ENCODE results near the gene LOXL4.
"Not testable (repeated sequence)": the region's sequence is repeated elsewhere in the genome, so short reads cannot be mapped to it uniquely, and the experiment has no call there.

The LOXL4 gene

DNA sequence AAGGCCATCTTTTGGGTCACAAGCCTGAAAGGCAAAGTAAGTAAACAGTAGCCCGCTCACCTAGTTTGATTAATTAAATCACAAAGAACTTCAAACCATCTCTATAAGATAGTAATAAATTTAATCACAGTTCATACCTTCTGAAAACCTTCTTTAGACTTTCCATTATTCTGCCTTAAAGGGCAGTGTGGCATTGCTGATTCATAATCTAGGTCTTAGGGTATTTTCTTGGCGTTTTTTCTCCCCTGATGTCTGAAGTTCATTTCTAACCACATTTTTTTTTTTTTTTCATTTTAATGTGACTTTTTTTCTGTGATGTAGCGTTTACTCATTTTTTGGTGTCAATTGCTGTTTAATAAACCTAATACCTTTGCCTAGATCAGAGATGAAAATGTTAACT is 27.5 kb downstream of the LOXL4 start:
- no peak for DNase-seq

DNA sequence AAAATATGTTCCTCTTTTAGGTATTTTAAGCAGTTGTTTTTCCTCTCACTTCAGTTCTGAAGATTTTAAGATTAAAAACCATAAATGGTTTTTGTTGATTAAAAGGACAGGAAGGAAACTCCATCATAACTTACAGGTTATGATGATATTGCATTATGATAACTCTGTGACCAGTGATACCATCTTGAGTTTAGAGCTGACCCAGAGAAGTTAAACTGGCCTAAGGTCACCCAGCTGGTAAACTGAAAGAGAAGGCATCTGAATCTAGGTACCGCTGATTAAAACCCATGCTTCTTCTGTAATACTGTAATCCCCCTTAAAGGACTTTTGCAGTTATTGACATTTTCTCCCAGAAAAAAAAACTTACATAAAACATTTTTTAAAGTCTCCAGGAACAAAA is 29.6 kb downstream of the LOXL4 start:
- DNase-seq = no peak

DNA sequence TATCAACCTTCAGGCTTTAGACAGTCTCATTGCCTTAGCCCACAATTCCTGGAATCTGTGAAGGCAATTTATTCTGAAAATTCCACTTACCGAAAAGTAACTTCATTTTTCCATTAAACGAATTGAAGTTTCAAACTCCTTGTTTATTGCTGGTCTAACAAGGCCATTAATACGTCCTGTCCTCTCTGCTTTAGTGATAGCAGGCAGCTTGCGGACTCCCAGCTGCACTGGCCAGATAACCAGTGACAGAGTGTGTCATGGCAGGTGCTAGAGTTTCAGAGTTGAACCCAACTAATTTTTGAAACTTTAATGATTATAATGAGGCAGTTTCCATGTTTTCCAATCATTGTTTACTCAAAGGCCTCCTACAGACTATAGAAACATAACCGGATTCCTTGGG is 31.1 kb downstream of the LOXL4 start:
- no peak for DNase-seq

DNA sequence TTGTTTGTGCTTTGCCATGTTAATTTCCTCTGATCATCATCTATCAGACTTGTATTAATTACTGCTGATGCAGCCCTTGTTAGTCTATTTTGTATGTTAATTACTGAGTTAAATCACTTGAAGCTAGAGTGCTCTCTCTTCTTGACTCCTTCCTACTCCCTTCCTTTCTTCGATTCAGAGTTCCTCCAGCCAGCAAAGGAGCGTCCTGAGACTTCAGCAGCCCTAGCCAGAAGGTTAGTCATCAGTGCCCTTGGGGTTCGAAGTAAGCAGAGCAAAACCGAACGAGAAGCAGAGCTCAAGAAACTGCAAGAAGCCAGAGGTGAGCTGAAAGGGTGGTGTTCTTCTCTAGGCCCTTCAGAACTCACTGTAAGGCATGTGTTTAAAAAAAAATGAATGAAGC is 32.1 kb downstream of the LOXL4 start:
- no peak for DNase-seq

DNA sequence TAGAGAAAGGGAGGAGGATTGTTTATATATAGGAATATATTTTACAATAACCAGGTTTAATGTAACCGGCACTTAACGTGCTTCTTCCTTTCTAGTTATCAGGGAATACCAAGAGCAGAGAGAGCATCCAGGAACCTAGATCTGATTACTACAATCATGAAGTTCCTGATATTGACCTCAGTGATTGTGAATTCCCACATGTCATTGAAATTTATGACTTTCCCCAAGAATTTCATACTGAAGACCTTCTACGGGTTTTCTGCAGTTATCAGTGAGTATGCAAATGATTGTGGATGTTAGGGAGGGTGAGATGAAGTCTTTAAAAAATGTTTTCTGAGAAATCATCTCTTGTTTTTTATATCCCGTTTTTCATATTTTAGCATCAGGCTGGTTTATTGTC is 36.6 kb downstream of the LOXL4 start:
- no peak for DNase-seq

DNA sequence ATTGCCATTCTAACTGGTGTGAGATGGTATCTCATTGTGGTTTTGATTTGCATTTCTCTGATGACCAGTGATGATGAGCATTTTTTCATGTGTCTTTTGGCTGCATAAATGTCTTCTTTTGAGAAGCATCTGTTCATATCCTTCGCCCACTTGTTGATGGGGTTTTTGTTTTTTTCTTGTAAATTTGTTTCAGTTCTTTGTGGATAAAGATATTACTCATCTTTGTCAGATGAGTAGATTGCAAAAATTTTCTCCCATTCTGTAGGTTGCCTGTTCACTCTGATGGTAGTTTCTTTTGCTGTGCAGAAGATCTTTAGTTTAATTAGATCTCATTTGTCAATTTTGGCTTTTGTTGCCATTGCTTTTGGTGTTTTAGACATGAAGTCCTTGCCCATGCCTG is 39.7 kb downstream of the LOXL4 start:
- peak in 1 of 5 experiments; percentile 53 for DNase-seq

DNA sequence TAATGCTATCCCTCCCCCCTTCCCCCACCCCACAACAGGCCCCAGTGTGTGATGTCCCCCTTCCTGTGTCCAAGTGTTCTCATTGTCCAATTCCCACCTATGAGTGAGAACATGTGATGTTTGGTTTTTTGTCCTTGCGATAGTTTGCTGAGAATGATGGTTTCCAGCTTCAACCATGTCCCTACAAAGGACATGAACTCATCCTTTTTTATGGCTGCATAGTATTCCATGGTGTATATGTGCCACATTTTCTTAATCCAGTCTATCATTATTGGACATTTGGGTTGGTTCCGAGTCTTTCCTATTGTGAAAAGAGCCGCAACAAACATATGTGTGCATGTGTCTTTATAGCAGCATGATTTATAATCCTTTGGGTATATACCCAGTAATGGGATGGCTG is 40.3 kb downstream of the LOXL4 start:
- DNase-seq = not testable (repeated sequence)

DNA sequence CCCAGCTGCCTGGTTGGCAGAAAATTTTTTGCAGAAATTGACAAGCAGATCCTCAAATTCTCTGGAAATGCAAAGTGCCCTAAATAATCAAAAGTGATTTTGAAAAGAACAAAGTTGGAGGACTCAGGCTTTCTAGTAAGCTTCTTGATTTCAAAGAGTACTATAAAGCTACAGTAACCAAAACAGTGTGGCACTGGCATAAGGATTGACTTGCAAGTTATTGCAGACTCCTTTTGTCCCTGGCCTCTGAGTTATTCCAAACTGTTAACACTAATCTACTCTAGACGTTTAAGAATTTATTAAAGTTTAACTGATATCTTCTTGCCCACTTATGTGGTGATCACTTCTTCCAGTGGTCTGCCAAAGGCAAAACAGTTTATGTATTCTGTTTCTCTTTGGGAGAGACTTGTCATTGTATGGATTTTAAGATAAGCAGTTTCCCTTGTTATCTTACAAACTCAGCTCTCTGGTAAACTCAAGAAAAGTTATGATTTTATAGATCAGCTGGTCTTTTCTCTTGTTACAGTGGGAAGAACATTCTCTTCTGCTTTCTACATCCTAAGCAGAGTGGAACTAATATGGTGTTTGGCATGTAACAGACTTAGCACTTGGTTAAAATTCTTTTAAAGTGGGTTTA is 41.4 kb downstream of the LOXL4 start:
- no peak for DNase-seq

DNA sequence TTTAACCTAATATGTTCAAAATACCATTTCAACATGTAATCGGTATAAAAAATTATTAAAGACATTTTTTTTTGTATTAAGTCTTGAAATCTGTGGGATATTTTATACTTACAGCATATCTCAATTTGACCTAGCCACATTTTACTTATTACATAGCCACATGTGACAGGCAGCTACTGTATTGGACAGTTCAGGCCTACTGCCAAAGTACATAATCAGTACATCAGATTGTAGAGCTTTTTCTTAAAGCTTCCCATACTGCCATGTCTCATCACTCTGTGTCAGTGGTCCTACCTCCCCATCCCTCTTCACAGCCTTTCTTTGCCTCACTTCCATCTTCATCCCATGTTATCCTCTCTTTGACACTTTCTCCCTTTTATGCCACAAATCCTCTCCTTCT is 43.0 kb downstream of the LOXL4 start:
- DNase-seq = no peak

DNA sequence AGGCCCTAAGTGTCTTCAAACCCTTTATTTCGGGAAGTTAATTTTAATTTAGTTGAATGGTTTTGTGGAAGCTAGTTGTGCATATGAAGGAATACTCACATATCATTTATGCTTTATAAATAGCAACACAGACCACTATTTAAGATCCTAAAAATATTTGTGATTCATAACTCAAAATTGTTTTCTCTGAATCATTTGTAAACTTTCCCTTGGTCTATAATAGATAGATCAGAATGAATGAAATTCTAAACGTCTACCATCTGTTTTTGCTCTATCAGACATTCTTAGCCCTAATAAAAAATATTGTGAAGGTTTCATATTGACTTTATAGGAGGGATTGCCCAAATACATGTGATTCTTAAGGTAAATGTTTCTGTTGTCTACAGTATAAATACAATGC is 43.5 kb downstream of the LOXL4 start:
- DNase-seq = no peak

DNA sequence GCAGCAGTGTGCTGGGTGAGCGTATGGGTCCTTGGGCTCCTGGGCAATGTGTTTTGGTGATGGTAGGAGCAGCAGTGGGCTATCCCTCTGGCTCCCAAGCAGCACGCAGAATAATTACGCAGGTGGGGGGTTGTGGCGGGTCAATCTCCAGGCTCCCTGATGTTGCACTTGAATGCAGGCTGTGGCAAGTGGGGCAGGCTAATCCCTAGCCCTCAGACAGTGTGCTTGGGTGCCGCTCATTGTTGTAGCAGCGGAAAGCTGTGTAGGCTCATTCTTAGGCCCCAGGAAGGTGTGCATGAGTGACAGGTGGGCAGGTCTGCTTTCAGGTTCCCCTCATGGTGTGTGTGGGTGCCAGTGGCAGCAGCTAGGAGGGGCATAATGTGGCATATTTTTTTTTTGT is 44.1 kb downstream of the LOXL4 start:
- DNase-seq = no peak

DNA sequence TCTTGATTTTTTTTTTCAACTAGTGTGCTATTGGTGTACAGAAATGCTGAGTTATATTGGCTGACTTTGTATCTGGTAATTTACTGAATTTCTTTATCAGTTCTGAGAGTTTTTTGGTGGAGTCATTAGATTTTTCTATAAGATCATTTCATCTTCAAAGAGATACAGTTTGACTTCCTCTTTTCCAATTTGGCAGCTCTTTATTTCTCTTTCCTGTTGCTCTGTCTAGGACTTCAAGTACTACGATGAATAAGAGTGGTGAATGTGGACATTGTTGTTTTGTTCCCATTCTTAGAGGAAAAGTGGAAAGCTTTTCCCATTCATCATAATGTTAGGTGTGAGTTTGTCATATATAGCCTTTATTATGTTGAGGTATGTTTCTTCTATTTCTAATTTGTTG is 50.2 kb downstream of the LOXL4 start:
- no peak for DNase-seq

DNA sequence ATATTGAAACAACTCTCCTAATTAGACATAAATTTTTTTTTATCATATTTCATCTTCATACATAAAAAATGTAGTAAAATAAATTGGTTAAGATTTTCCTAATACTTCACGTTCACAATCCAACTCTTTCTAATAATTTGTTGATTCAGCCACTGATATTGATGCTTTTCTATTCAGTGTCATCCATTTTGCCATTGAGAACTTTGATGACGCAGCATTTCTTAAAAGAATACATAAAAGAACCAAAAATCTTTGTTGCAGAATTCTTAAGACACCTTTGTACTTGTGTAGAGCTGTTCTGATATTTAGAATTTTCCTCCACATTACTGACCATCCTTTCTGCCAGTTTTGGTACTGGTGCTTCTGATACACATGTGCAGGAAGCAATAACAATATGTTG is 52.6 kb downstream of the LOXL4 start:
- DNase-seq = no peak

DNA sequence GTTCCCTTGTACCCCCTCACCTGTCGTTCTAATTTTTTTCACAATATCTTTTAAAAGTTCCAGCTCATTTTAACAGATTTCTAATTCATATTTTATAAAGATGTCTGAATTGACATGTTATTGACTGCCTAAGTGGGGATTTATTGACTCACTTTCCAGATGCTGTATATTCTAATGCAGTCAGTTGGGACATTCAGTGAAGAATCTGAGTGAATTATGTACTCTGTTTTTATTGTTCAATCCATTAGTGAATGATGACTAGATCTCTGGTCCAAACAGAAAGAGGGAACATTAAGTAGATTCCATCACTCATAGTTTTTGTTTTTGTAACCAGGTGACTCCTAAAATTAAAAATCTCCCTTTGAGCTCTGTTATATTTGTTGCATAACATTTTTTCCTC is 54.3 kb downstream of the LOXL4 start:
- no peak for DNase-seq

DNA sequence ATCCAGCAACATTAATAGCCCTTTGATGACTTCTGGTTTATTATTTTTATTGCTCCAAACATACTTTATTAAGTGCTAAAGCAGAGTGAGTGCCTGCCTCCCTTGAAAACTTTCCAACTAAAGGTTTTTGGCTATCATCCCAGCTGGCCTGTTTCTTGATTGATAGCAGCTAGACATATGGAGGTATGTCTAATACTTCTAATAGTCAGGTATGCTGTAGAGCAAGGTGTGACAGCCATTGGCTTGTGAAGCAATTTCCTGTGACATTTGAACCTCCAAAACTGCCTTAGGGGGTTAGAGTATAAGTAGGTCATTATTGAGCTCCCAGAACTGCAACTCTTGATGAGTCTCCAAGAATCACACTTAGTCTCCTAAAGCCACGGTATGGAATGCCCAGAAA is 55.8 kb downstream of the LOXL4 start:
- no peak for DNase-seq

DNA sequence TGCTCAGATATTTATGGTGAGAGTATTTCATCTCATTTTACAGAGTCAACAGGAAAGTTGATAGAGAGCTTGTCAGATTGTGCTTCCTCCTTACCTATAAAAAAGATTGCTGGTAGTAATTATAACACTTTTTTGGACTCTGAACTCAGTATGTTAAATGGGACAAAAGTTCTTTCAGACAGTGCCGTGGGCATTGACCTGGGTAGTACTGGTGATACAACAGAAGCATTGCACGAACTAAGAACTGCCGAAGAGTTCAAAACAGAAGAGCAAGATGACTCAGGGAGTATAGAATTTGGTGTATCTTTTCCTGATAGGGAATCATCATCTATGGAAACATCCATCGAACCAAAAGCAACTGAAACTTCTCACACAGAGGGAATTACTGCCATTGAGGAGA is 58.6 kb downstream of the LOXL4 start:
- DNase-seq = no peak

DNA sequence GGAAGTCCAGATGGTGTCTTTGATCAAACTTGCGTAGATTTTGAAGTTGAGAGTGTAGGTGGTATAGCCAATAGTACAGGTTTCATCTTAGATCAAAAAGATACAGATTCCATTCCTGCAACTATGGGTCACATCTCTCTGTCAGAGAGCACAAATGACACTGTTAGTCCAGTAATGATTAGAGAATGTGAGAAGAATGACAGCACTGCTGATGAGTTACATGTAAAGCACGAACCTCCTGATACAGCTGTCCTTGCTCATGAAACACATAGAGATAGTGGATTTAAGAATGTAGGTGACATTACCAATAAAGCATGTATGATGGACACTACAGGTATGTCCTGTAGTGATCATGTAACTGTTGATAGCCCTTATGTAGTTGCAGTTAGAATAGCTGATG is 59.1 kb downstream of the LOXL4 start:
- DNase-seq = no peak

DNA sequence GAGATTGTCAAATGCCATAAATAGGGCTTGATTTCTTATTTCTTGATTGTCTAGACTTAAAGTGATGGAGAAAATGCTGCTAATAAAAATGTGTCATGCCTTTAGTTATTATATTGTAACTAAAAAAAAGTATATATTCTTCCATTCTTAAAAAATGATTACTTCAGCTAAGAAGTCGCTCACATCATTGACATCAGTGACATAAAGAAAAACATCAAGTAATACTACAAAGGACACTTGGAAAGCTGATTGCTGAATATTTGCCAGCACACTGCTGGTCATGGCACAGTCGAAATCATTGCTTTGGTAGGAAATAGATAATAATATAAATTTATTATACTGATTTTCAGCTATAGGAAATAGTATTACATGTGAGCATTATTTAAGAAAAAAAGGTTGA is 62.6 kb downstream of the LOXL4 start:
- no peak for DNase-seq

DNA sequence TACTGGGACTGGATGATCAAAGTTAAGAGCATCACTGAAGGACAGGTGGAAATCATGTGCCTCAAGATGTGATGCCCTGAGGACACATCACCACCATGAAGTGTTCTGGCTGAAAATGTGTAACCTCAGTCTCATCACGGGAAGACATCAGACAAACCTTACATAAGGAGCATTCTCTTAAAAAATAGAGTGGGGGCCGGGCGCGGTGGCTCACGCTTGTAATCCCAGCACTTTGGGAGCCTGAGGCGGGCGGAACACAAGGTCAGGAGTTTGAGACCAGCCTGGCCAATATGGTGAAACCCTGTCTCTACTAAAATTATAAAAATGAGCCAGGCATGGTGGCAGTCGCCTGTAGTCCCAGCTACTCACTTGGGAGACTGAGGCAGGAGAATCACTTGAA is 65.6 kb downstream of the LOXL4 start:
- DNase-seq = no peak

DNA sequence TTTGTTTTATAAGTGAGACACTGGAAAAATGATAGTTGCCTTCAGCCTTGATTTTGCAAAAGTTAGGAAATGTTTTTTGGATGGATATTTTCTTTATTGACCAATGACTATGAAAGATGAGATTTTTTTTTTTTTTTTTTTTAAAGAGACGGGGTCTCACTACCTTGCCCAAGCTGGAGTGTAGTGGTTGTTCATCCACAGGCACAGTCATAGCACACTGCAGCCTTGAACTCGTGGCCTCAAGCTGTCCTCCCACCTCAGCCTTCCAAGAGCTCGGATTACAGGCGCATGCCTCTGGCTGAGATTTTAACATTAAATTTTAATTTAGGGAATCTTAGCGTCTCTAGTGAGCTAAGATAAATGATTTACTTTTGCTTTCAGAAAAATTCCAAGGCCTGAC is 66.2 kb downstream of the LOXL4 start:
- no peak for DNase-seq

Data from T-helper 2 cell (primary cell).